ENCODE data around the gene ACO2. TPM values are rescaled to one million over a fixed set of nuclear protein-coding genes. Genes with fewer than 3 reads are reported as not detected.

ACO2 gene
- total and polyA plus RNA-seq, 2 of the 4 experiments (the other 2 are of a cell fraction), result 71.3 to 72.9 TPM

DNA sequence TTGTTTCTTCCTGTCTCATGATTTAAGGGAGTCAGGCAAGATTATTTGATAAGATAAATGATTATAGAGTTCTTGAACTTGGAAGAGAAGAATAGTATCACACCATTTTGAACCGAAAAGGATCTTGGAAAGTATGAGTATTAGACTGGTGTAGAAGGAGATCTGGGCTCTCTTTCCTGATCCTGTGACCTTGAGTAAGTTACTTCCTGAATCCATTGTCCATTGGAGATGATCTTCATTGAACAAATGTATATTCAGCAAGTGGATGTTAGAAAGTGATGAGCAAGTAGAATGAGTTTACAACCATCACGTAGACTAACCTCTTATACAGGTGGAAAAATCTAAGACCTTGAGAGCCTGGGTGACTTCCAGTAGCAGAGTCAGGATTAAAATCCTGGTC is 2.0 kb downstream of the ACO2 start:
- H2BK20ac ChIP-seq (ENCODE audit: low read depth, low read length), result no peak overlapping the region
- peaks cover 9% of the 10 kb centered on the region for H3K9me1 ChIP-seq (ENCODE audit: insufficient read depth, low read length)
- no peak overlapping the region for H3K9ac ChIP-seq (ENCODE audit: low read depth, low read length)
- no peak overlapping the region for H4K8ac ChIP-seq (ENCODE audit: low read depth in 2 of 2, low read length in 2 of 2)
- H3K4me3 ChIP-seq (ENCODE audit: insufficient read depth, low read depth, low read length), result no peak overlapping the region
- no peaks in the 10 kb centered on the region for H3K9me3 ChIP-seq (ENCODE audit: control insufficient read depth, insufficient read depth, low read length)
- H4K91ac ChIP-seq (ENCODE audit: insufficient read depth, low read depth, low read length), result no peak overlapping the region
- ChIA-PET CTCF (no interaction called here), POLR2A (ENCODE audit: unreplicated experiment) (no interaction called here)
- H3K4me1 ChIP-seq (ENCODE audit: control insufficient read depth, insufficient read depth, low read length), result peaks cover 4% of the 10 kb centered on the region
- BruUV-seq (replicated peaks), result no TSS peak
- peaks cover 16% of the 10 kb centered on the region for H3K36me3 ChIP-seq (ENCODE audit: control insufficient read depth, insufficient read depth, low read length)
- no peak overlapping the region for H3K4me2 ChIP-seq (ENCODE audit: low read depth, low read length)
- H3K23ac ChIP-seq (ENCODE audit: low read depth, low read length), result no peak overlapping the region
- H2AFZ ChIP-seq (replicated peaks; ENCODE audit: low read length, poor library complexity), result no peak overlapping the region
- H3K18ac ChIP-seq (ENCODE audit: low read depth, low read length), result no peak overlapping the region
- H4K20me1 ChIP-seq (ENCODE audit: insufficient read depth, low read length), result peaks cover 7% of the 10 kb centered on the region; the same call in 1 of the 2 replicates
- no peak overlapping the region for H3K27ac ChIP-seq (ENCODE audit: insufficient read depth, low read length)
- H3K56ac ChIP-seq (ENCODE audit: extremely low read depth, insufficient read depth, low read length), result no peak overlapping the region
- 100% methylated on average over 1 of the region's 2 CpGs; no CpG with 5 or more reads in 1 of the 2 experiments for WGBS, 2 experiments (ENCODE audit: extremely low coverage in 2 of 2, insufficient read length in 1 of 2)
- H3K4ac ChIP-seq (ENCODE audit: low read depth, low read length), result no peak overlapping the region
- H2AK5ac ChIP-seq (ENCODE audit: low read depth, low read length), result no peak overlapping the region
- H2AK9ac ChIP-seq (replicated peaks; ENCODE audit: low read depth, low read length, poor library complexity), result no peak overlapping the region
- no peak overlapping the region for H2BK120ac ChIP-seq (ENCODE audit: low read depth, low read length)
- no peak overlapping the region for H2BK15ac ChIP-seq (ENCODE audit: low read depth, low read length)
- dilution Hi-C loops (cut with HindIII; ENCODE audit: low sequenced_read_pairs, unreplicated experiment) (no loop called here), intact Hi-C loops (cut with micrococcal nuclease) (no loop called here), in situ Hi-C loops (cut with MboI; ENCODE audit: low sequenced_read_pairs) (no loop called here)
- H3K14ac ChIP-seq (replicated peaks; ENCODE audit: low read depth, low read length), result no peak overlapping the region
- H2BK5ac ChIP-seq (ENCODE audit: low read depth, low read length, poor library complexity, severe bottlenecking), result no peak overlapping the region
- H3K79me1 ChIP-seq (ENCODE audit: low read depth in 1 of 2, low read length in 2 of 2), result peaks cover 32 to 72% of the 10 kb centered on the region in 2 experiments
- H4K5ac ChIP-seq (ENCODE audit: low read depth, low read length), result no peak overlapping the region
- TF ChIP-seq CEBPB (IDR thresholded peaks at IDR 0.05; ENCODE audit: low read depth, low read length), result no peak
- TF ChIP-seq ELK1 (IDR thresholded peaks at IDR 0.05; ENCODE audit: borderline replicate concordance, low read depth, low read length), result no peak
- TF ChIP-seq, protein P1, sequence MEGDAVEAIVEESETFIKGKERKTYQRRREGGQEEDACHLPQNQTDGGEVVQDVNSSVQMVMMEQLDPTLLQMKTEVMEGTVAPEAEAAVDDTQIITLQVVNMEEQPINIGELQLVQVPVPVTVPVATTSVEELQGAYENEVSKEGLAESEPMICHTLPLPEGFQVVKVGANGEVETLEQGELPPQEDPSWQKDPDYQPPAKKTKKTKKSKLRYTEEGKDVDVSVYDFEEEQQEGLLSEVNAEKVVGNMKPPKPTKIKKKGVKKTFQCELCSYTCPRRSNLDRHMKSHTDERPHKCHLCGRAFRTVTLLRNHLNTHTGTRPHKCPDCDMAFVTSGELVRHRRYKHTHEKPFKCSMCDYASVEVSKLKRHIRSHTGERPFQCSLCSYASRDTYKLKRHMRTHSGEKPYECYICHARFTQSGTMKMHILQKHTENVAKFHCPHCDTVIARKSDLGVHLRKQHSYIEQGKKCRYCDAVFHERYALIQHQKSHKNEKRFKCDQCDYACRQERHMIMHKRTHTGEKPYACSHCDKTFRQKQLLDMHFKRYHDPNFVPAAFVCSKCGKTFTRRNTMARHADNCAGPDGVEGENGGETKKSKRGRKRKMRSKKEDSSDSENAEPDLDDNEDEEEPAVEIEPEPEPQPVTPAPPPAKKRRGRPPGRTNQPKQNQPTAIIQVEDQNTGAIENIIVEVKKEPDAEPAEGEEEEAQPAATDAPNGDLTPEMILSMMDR (conservative IDR thresholded peaks at IDR 0.05; ENCODE audit: low read depth, low read length), result no peak
- no peak for TF ChIP-seq NFE2L2 (IDR thresholded peaks at IDR 0.05; ENCODE audit: low read depth, low read length)
- TF ChIP-seq SMC3 (IDR thresholded peaks at IDR 0.05; ENCODE audit: low read depth, low read length), result no peak
- TF ChIP-seq, protein P2, sequence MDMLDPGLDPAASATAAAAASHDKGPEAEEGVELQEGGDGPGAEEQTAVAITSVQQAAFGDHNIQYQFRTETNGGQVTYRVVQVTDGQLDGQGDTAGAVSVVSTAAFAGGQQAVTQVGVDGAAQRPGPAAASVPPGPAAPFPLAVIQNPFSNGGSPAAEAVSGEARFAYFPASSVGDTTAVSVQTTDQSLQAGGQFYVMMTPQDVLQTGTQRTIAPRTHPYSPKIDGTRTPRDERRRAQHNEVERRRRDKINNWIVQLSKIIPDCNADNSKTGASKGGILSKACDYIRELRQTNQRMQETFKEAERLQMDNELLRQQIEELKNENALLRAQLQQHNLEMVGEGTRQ (IDR thresholded peaks at IDR 0.05; ENCODE audit: low read depth, low read length), result no peak
- TF ChIP-seq RFX5 (IDR thresholded peaks at IDR 0.05; ENCODE audit: low read depth, low read length), result no peak
- no peak for TF ChIP-seq BHLHE40 (IDR thresholded peaks at IDR 0.05; ENCODE audit: low read depth, low read length)
- no peak for TF ChIP-seq MAFK (IDR thresholded peaks at IDR 0.05; ENCODE audit: low read depth, low read length)
- ATAC-seq (ENCODE audit: low read depth) (no peak), DNase-seq (no peak)
- no peaks in the 10 kb centered on the region for H3K27me3 ChIP-seq (ENCODE audit: control insufficient read depth, insufficient read depth, low read length)
